ENCODE data around the gene DOCK10.

Gene DOCK10

DNA sequence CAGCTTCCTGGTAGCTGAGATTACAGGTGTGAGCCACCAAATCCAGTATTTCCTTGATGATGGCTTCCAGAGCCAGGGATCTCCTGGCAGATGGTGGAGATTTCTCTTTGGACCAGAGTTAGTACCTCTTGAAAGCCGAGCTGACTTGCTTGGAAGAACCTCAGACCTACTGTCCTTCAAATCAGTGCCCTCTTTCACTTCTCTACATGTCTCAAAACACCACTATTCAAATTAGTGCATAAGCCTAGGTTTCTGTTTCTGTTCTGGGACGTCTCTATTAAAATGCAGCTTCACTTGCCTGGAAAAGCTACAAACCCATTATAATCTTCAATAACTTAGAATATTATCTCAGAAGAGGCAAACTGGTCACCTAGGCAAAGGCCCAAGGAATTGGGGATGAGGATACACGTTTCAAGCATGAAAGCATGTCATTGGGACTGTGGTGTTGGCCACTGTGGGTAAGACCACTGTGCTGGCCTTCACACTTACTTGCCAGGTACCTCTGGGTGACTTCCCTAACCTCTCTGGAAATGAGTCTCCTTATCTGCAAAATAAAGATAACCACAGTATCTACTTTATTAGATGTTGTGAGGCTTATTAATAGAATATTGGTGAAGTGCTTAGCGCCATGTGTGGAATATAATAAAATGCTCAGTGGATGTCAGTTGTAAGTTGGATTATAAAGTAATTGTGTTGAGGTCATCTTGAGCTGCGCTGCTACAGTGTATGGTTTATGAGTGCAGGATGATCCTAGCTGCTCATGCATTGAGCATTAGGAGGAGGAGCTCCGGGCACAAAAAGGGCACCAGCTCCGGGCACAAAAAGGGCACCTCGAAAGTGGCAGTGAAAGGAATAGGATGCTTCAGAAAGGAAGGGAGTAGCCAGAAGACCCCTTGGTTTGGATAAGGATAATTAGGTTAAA is 84.5 kb downstream of the DOCK10 start:
- H3K4me1 ChIP-seq, result no peaks in the 10 kb centered on the region
- no peaks in the 10 kb centered on the region for H3K36me3 ChIP-seq
- DNase-seq, result no peak
- no peaks in the 10 kb centered on the region for H3K9me3 ChIP-seq
- H3K27me3 ChIP-seq, result no peaks in the 10 kb centered on the region; the same call in 1 of the 2 replicates
- TF ChIP-seq, protein P1, sequence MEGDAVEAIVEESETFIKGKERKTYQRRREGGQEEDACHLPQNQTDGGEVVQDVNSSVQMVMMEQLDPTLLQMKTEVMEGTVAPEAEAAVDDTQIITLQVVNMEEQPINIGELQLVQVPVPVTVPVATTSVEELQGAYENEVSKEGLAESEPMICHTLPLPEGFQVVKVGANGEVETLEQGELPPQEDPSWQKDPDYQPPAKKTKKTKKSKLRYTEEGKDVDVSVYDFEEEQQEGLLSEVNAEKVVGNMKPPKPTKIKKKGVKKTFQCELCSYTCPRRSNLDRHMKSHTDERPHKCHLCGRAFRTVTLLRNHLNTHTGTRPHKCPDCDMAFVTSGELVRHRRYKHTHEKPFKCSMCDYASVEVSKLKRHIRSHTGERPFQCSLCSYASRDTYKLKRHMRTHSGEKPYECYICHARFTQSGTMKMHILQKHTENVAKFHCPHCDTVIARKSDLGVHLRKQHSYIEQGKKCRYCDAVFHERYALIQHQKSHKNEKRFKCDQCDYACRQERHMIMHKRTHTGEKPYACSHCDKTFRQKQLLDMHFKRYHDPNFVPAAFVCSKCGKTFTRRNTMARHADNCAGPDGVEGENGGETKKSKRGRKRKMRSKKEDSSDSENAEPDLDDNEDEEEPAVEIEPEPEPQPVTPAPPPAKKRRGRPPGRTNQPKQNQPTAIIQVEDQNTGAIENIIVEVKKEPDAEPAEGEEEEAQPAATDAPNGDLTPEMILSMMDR (IDR thresholded peaks at IDR 0.05; ENCODE audit: low read depth, low read length), result no peak
- no peak overlapping the region for H3K4me3 ChIP-seq (ENCODE audit: low read depth, low read length)

DNA sequence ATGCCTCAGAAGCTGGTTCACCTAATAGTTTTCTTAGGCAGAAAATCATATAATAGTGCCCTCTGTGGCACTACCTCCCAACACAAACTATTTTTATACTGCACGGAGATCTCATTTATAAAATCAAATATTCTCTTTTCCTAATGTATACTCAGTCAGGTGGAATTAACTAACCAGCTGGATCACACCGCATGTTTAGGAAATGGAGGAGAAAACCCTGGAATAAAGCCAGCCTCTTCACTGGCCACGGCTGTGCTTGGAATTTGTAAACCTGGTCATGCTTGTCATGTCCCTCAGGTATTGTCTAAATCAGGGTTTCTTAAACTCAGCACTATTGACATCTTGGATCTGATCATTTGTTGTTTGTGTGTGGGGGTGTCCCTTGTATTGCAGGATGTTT is 85.6 kb downstream of the DOCK10 start:
- Histone ChIP-seq H3K4me1 (no peaks in the 10 kb centered on the region), H3K9me3 (no peaks in the 10 kb centered on the region), H3K36me3 (no peaks in the 10 kb centered on the region), H3K27me3 (no peaks in the 10 kb centered on the region), H3K4me3 (ENCODE audit: low read depth, low read length) (no peak overlapping the region)
- DNase-seq, result no peak
- TF ChIP-seq, protein P1 (IDR thresholded peaks at IDR 0.05; ENCODE audit: low read depth, low read length), result no peak

DNA sequence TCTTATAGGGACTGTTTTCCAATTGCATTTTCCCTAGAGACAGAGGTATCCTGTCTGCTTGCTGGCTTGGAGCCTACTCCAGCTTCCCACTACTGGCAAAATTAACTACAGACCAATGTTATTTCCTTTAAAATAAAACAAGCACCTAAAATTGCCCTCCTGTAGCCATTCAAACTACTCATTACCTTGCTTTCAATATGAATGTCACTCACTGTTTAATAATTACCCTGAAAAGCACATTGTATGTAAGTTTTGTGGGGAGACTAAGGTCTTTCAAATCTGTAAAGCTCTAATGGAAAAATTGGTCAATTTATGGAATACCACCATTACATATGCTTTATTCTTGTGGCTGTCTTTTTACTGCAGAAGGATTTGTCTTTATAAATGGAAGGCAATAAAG is 87.3 kb downstream of the DOCK10 start:
- no peaks in the 10 kb centered on the region for H3K36me3 ChIP-seq
- TF ChIP-seq, protein P1 (IDR thresholded peaks at IDR 0.05; ENCODE audit: low read depth, low read length), result no peak
- no peaks in the 10 kb centered on the region for H3K9me3 ChIP-seq
- H3K27me3 ChIP-seq, result no peaks in the 10 kb centered on the region
- DNase-seq, result no peak
- no peaks in the 10 kb centered on the region for H3K4me1 ChIP-seq
- H3K4me3 ChIP-seq (ENCODE audit: low read depth, low read length), result no peak overlapping the region

DNA sequence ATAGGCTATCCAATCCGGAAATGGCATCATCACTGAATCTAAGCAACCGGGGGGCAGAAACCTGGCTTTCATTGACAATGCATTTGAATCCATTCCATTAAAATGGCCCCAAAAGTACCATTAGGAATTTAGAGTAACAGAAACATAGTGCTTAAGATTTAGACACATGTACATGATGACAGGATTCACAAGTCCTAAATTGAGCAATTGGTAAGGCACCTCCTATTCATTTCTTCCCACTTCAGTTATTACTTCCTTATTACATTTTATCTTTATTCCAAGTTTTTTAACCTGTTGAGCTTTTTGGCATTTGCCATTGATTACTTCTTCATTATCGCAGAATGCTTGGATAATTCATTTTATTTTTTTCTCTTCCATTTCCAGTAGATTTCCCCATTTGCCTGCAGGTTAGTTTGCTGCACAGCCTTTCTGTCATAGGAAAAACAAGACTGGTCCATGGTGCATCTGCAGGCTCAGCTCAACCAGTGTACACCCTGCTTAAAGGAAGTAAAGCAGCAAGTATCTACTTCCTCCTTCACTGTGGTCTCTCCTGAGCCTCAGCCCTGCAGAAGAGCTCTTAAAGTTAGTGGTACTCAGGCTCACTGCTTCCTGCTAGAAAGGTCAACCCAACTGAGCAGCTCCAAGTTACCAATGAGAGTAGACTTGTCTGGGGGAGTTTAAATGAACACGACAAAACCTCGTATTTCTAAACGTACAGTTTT is 89.2 kb downstream of the DOCK10 start:
- Histone ChIP-seq H3K4me1 (no peaks in the 10 kb centered on the region), H3K9me3 (no peaks in the 10 kb centered on the region), H3K4me3 (ENCODE audit: low read depth, low read length) (no peak overlapping the region), H3K36me3 (no peaks in the 10 kb centered on the region), H3K27me3 (no peaks in the 10 kb centered on the region)
- DNase-seq, result no peak
- TF ChIP-seq, protein P1 (IDR thresholded peaks at IDR 0.05; ENCODE audit: low read depth, low read length), result no peak

DNA sequence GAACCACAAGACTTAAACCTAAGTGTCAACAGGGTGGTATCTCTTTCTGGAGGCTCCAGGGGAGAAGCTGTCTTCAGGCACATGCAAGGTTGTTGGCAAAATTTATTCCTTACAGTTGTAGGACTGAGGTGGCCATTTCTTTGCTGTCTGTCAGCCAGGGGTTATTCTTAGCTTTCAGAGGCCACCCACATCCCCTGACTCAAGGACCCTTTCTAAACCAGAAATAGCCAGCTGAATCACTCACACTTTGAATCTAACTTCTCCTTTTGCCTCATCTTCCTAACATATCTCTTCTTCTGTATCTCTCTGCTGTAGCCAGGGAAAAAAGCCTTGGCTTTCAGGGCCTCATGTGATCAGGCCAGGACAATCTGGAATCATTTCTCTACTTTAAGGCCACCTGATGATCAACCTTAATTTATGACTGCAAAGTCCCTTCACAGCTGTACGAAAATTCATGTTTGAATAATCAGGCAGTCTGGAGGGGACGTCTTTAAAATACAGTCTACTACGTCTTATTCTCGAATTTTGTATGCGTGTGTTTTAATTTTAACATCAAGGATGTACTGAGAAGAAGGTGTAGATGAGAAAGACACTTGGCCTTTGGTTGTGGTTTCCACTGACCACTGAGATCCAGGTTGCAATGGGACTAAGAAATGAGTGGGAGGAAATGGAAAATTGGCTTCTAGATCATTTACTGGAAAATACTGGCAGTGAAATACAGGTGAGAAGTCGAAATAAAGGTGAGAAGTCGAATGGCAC is 90.4 kb downstream of the DOCK10 start:
- no peak for DNase-seq
- Histone ChIP-seq H3K9me3 (no peaks in the 10 kb centered on the region), H3K4me1 (no peaks in the 10 kb centered on the region), H3K27me3 (no peaks in the 10 kb centered on the region), H3K36me3 (no peaks in the 10 kb centered on the region), H3K4me3 (ENCODE audit: low read depth, low read length) (no peak overlapping the region)
- TF ChIP-seq, protein P1 (IDR thresholded peaks at IDR 0.05; ENCODE audit: low read depth, low read length), result no peak

All from BE2C (cell line).